Heart left ventricle (tissue), 16 donors: ENCODE results near the gene SH3BGRL. TPM values are rescaled to one million over a fixed set of nuclear protein-coding genes. Genes with fewer than 3 reads are reported as not detected.

Experiments
- ATAC-seq, 4 donors: fragments of 200-7000 bp; cut with Tn5 transposase; one replicate each; pipeline ENCODE4 v1.9.1; 2020 to 2022; ENCODE audit warnings: moderate library complexity in 4 of 4, mild to moderate bottlenecking in 3 of 4, moderate number of reproducible peaks in 1 of 4
- DNase-seq, 5 donors: peaks; one replicate each; pipeline ENCODE4 v3.0.0-alpha.2; 2020
- H3K27ac ChIP-seq, 12 donors: fragments of 200-600 bp; sonication (generic) in 4 of 12; one replicate each; pipeline versions ENCODE4 v1.5.0 to v1.8.0; 2016 to 2022; ENCODE audit warnings: mild to moderate bottlenecking in 2 of 12
- H3K27me3 ChIP-seq, 9 donors: fragments of 200-600 bp; sonication (generic) in 2 of 9; one replicate each; pipeline versions ENCODE4 v1.5.1 to v1.8.0; 2016 to 2022; ENCODE audit warnings: mild to moderate bottlenecking in 3 of 9
- H3K36me3 ChIP-seq, 9 donors: fragments of 200-600 bp; sonication (generic) in 2 of 9; one replicate each; pipeline versions ENCODE4 v1.5.0 to v1.8.0; 2018 to 2022; ENCODE audit warnings: mild to moderate bottlenecking in 2 of 9
- H3K4me1 ChIP-seq, 12 donors: fragments of 200-600 bp; sonication (generic) in 4 of 12; one replicate each; pipeline versions ENCODE4 v1.5.0 to v1.8.0; 2016 to 2022; ENCODE audit warnings: mild to moderate bottlenecking in 3 of 12
- H3K4me3 ChIP-seq, 12 donors: fragments of 200-600 bp; sonication (generic) in 4 of 12; one replicate each; pipeline versions ENCODE4 v1.5.0 to v1.8.0; 2017 to 2022; ENCODE audit warnings: mild to moderate bottlenecking in 9 of 12, moderate library complexity in 4 of 12
- H3K9me3 ChIP-seq, 12 donors: fragments of 200-600 bp; sonication (generic) in 4 of 12; one replicate each; pipeline versions ENCODE4 v1.5.0 to v1.8.0; 2016 to 2022; ENCODE audit warnings: mild to moderate bottlenecking in 1 of 12
- POLR2A ChIP-seq, 2 donors: fragments of 450-650 bp; IDR thresholded peaks; one replicate each; pipeline ENCODE4 v1.6.1; 2017; ENCODE audit warnings: antibody characterized with exemption in 2 of 2, mild to moderate bottlenecking in 2 of 2, moderate library complexity in 2 of 2
- WGBS, 4 donors: extraction: QIAGEN DNeasy Blood & Tissue Kit in 2 of 4; methylation state at CpG; one replicate each; pipeline versions ENCODE4 v1.1.5 to v1.1.7; 2013 to 2018; 5-methylcytosine and 5-hydroxymethylcytosine counted together
- intact Hi-C, 10 donors: fragments of 100-400 bp; cut with DNase I; formaldehyde crosslinking; loops; one replicate each; pipeline versions ENCODE4 v1.11.1 to v1.14.2; 2022
- polyA plus RNA-seq, 2 donors: library from polyadenylated mRNA; stranded (reverse); fragments of 200-250 nt; gene quantifications; one replicate each; pipeline ENCODE4 v1.2.3, GENCODE V29; 2013
- total RNA-seq, 9 donors: library from RNA; depleted of rRNA in 2 of 9; stranded (reverse); fragments of >200 nt in 2 of 9; fragmentation: NEBNext Ultra II Directional in 3 of 9; extraction: Animal tissue kit (Norgen Biotek cat#: 25700) in 3 of 9; gene quantifications; one replicate each; pipeline versions ENCODE4 v1.1.0 to v1.2.4, GENCODE V29; 2016 to 2023
- TF ChIP-seq, protein P1 (sequence below), 12 donors: fragments of 200-600 bp; sonication (generic) in 4 of 12; IDR thresholded peaks; one replicate each; pipeline versions ENCODE4 v1.5.0 to v1.8.0; 2018 to 2022; ENCODE audit warnings: antibody characterized with exemption in 12 of 12, mild to moderate bottlenecking in 5 of 12
- donor health status: ischemic (EF 13 %, LVEDD 7.1; RV severe dilation, severe dysfunction).
- donor health status: healthy with polysubstance abuse.
- donor health status: DM: no; HTN: yes; CAD: no.
- donor health status: DM: no; HTN: no; CAD: no.
- donor health status: ischemic (EF 25% LVEDD 6.9; RV normal size, moderate dysfunction).
- donor health status: ischemic (EF 25% LVEDD 5.7; RV mildly dilated, moderate dysfunction).
- donor health status: healthy.
- donor health status: DM: yes; HTN: yes; CAD: no.
- donor health status: ischemic (EF 35%, LVEDD 5.7; RV mildly dilated, moderate dysfunction).
- donor health status: nonischemic (EF 11% LVEDD 7.7; RV severe dilation, severe dysfunction).
- donor health status: DM: yes; HTN: yes; CAD: no.
- donor health status: PGD.
- donor health status: ischemic (EF 29% LVEDD 5.4; RV normal size, mild dysfunction).
- donor health status: nonischemic (EF 23%, LVEDD 6.1; RV moderate dilation, normal function).

The SH3BGRL gene
- total and polyA plus RNA-seq, 11 donors: 16.4 to 96.1 (median 24.4) TPM

DNA sequence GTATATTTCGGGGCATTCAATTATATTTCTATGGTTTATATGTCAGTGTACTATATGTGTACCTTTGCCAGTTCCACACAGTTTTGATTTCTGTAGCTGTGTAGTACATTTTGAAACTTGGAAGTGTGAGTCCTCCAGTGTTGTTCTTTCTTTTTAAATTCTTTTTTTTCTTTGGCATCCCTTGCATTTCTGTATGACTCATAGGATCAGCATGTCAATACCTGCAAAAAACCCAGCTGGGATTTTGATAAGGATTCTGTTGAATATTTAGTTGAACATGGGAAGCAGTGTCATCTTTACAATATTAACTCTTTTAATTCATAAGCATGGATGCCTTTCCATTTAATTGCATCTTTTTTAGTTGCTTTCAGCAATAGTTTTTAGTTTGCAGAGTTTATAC, 100.0 kb downstream of the SH3BGRL start:
- Histone ChIP-seq H3K27me3 (no peaks in the 10 kb centered on the region), H3K27ac (no peak overlapping the region), H3K9me3 (no peaks in the 10 kb centered on the region), H3K4me1 (no peaks in the 10 kb centered on the region), H3K36me3 (peaks cover 0 to 5% (median 0%) of the 10 kb centered on the region in 9 donors), H3K4me3 (no peak overlapping the region)
- no peak for DNase-seq
- WGBS, 4 donors: 71 to 100% (median 89%) methylated on average over 1 of the region's 1 CpG
- ATAC-seq: no peak
- no peak for TF ChIP-seq POLR2A (IDR thresholded peaks at IDR 0.05)
- TF ChIP-seq, protein P1, sequence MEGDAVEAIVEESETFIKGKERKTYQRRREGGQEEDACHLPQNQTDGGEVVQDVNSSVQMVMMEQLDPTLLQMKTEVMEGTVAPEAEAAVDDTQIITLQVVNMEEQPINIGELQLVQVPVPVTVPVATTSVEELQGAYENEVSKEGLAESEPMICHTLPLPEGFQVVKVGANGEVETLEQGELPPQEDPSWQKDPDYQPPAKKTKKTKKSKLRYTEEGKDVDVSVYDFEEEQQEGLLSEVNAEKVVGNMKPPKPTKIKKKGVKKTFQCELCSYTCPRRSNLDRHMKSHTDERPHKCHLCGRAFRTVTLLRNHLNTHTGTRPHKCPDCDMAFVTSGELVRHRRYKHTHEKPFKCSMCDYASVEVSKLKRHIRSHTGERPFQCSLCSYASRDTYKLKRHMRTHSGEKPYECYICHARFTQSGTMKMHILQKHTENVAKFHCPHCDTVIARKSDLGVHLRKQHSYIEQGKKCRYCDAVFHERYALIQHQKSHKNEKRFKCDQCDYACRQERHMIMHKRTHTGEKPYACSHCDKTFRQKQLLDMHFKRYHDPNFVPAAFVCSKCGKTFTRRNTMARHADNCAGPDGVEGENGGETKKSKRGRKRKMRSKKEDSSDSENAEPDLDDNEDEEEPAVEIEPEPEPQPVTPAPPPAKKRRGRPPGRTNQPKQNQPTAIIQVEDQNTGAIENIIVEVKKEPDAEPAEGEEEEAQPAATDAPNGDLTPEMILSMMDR (IDR thresholded peaks at IDR 0.05): no peak
- intact Hi-C loops: no loop called here

DNA sequence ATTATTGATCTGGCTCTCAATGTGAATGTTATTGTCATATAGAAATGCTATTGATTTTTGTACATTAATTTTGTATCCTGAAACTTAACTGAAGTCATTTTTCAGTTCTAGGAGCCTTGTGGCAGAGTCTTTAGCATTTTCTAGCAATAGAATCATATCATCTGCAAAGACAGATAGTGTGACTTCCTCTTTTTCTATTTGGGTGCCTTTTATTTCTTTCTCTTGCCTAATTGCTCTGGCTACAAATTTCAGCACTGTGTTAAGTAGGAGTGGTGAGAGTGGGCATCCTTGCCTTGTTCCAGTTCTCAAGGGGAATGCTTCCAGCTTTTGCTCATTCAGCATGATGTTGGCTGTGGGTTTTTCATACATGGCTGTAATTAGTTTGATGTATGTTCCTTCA, 102.7 kb downstream of the SH3BGRL start:
- H3K9me3 ChIP-seq: no peaks in the 10 kb centered on the region
- no peak overlapping the region for H3K4me3 ChIP-seq
- no peak for DNase-seq
- H3K27ac ChIP-seq: no peak overlapping the region
- H3K36me3 ChIP-seq: no peaks in the 10 kb centered on the region
- ATAC-seq: no peak
- intact Hi-C loops: no loop called here
- H3K27me3 ChIP-seq: no peaks in the 10 kb centered on the region
- H3K4me1 ChIP-seq: no peaks in the 10 kb centered on the region
- no peak for TF ChIP-seq POLR2A (IDR thresholded peaks at IDR 0.05)
- TF ChIP-seq, protein P1 (IDR thresholded peaks at IDR 0.05): no peak

DNA sequence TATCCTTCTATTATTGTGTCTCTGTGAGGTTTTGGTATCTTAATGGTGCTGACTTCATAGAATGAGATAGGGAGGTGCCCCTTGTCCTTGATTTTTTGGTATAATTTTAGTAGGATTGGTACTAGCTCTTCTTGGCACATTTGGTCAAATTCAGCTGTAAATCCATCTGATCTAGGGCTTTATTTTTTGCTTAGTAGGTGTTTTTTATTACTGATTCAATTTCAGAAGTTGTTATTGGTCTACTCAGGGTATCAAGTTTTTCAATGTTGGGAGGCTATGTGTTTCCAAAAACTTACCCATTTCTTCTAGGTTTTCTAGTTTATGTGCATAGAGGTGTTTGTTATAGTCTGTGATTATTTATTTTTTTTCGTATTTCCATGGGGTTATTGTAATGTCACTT, 103.3 kb downstream of the SH3BGRL start:
- intact Hi-C loops: no loop called here
- Histone ChIP-seq H3K27me3 (no peaks in the 10 kb centered on the region), H3K9me3 (no peaks in the 10 kb centered on the region), H3K4me1 (no peaks in the 10 kb centered on the region), H3K27ac (no peak overlapping the region), H3K36me3 (no peaks in the 10 kb centered on the region), H3K4me3 (no peak overlapping the region)
- ATAC-seq (no peak), DNase-seq (no peak)
- TF ChIP-seq, protein P1 (IDR thresholded peaks at IDR 0.05): no peak
- no peak for TF ChIP-seq POLR2A (IDR thresholded peaks at IDR 0.05)
- WGBS, 4 donors: 58 to 95% (median 75%) methylated on average over 1 of the region's 1 CpG

DNA sequence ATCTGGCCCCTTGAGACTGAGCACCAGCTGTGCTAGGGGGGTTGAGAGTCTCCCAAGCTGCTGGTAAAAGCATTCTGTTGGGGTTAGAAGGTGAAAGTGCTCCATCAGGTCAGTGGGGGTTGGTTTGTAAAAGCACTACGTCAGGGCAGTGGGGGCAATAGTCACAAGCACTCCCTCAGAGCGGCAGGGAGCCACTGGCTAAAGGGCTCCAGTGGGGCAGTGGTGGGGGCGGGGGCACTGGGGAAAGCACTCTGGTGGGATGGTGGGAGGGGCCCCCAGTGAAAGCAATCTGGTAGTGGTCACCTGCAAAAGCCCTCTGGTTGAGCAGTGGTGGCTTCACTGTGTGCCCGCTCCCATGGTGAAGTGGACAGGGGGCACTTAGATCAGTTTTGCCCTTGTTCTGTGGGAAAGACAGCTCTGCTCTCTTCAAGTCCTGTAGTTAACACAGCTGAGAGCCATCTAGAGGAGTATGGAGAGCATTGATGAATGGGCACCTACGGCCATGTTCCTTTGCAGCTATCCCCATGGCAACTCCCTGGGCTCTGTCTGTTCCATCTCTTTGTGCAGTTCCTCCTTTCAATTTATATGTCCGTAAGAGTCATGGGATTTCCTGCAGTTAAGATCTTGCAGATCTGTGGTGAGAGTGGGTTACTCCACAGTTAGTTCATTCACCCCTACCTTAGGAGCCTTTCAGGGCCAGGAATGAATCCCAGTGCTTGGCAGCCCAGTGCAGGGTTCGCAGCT, 106.4 kb downstream of the SH3BGRL start:
- 72 to 89% (median 84%) methylated on average over 4 to 7 of the region's 7 CpGs for WGBS, 4 donors
- ATAC-seq (no peak), DNase-seq (no peak)
- Histone ChIP-seq H3K9me3 (peaks cover 0 to 7% (median 0%) of the 10 kb centered on the region in 12 donors), H3K4me1 (no peaks in the 10 kb centered on the region), H3K4me3 (no peak overlapping the region), H3K27ac (no peak overlapping the region), H3K36me3 (no peaks in the 10 kb centered on the region), H3K27me3 (no peaks in the 10 kb centered on the region)
- intact Hi-C loops: no loop called here
- no peak for TF ChIP-seq POLR2A (IDR thresholded peaks at IDR 0.05)
- TF ChIP-seq, protein P1 (IDR thresholded peaks at IDR 0.05): no peak
